Kidney (tissue), 14 donors: Measurements from ENCODE around the gene SCN10A. TPM values are rescaled to one million over a fixed set of nuclear protein-coding genes. Genes with fewer than 3 reads are reported as not detected.

Experiments used
- DNase-seq, 5 donors: peaks; one replicate each; pipeline ENCODE4 v3.0.0-alpha.2; 2013 to 2020
- FAIRE-seq: peaks from 2 replicates; lab custom pipeline; 2012; peaks lifted over from hg19 to GRCh38; lab: Jason Lieb, UNC
- H3K27ac ChIP-seq, 2 donors: one replicate each; pipeline ENCODE4 v1.7.0; 2013; ENCODE audit warnings: low read depth in 2 of 2, low read length in 2 of 2, inconsistent platforms in 1 of 2
- H3K27me3 ChIP-seq: one replicate; pipeline ENCODE4 v1.7.1; 2013; ENCODE audit warnings: low read length, inconsistent platforms; ENCODE audit not compliant: control insufficient read depth, insufficient read depth
- H3K36me3 ChIP-seq, 3 donors: one replicate each; pipeline versions ENCODE4 v1.7.0 to v1.7.1; 2013; ENCODE audit warnings: low read length in 3 of 3, control low read depth in 1 of 3, inconsistent platforms in 1 of 3; ENCODE audit not compliant: insufficient read depth in 3 of 3, control insufficient read depth in 2 of 3
- H3K4me1 ChIP-seq, 3 donors: one replicate each; pipeline versions ENCODE4 v1.7.0 to v1.7.1; 2013; ENCODE audit warnings: low read length in 3 of 3, inconsistent platforms in 1 of 3, low read depth in 1 of 3; ENCODE audit not compliant: control insufficient read depth in 2 of 3, insufficient read depth in 2 of 3
- H3K4me3 ChIP-seq, 3 donors: one replicate each; pipeline versions ENCODE4 v1.7.0 to v1.8.1; 2013; ENCODE audit warnings: low read length in 3 of 3, control low read depth in 1 of 3, inconsistent platforms in 1 of 3
- H3K9ac ChIP-seq, 3 donors: one replicate each; pipeline versions ENCODE4 v1.7.0 to v1.7.1; 2013; ENCODE audit warnings: low read length in 3 of 3, control low read depth in 1 of 3, inconsistent platforms in 1 of 3
- H3K9me3 ChIP-seq, 3 donors: one replicate each; pipeline versions ENCODE4 v1.7.0 to v1.7.1; 2013; ENCODE audit warnings: low read length in 3 of 3, control low read depth in 1 of 3, inconsistent platforms in 1 of 3; ENCODE audit not compliant: control insufficient read depth in 2 of 3, insufficient read depth in 1 of 3
- CTCF ChIP-seq: IDR thresholded peaks from 3 replicates; pipeline ENCODE4 v1.5.1; 2012; ENCODE audit warnings: mild to moderate bottlenecking, moderate library complexity, borderline replicate concordance; ENCODE audit not compliant: insufficient read depth; ENCODE audit errors: extremely low read depth
- intact Hi-C: fragments of 100-400 bp; cut with DNase I; formaldehyde crosslinking; loops from one replicate; pipeline ENCODE4 v1.11.1; 2022
- polyA plus RNA-seq: library from polyadenylated mRNA; stranded (reverse); fragments of 350-450 nt; fragmentation: Illumina TruSeq; extraction: RNeasy Lipid Tissue Mini Kit (QIAGEN cat#74804); gene quantifications from one replicate; pipeline ENCODE4 v1.2.3, GENCODE V29; 2014; ENCODE audit warnings: low read depth, low replicate concordance; ENCODE audit not compliant: insufficient read depth
- total RNA-seq: library from RNA; stranded (reverse); fragmentation: NEBNext Ultra II Directional; extraction: Animal tissue kit (Norgen Biotek cat#: 25700); gene quantifications from one replicate; pipeline ENCODE4 v1.2.1, GENCODE V29; 2021
- donor health status: control.
- donor health status: control.
- donor health status: control.
- donor health status: control.
- donor health status: control.
- donor health status: DM: yes; HTN: yes; CAD: no.
- donor health status: Normal renal cell carcinoma (clear cell type).

Gene SCN10A
- total and polyA plus RNA-seq, 2 donors from 2014 or later: not detected

- no peaks in the 10 kb centered on the region for H3K4me1 ChIP-seq
- no peak for TF ChIP-seq CTCF
- H3K27ac ChIP-seq: no peak overlapping the region
- no peaks in the 10 kb centered on the region for H3K27me3 ChIP-seq
- no peak overlapping the region for H3K9ac ChIP-seq
- no peaks in the 10 kb centered on the region for H3K9me3 ChIP-seq
- FAIRE-seq: no peak
- H3K4me3 ChIP-seq: no peak overlapping the region
- intact Hi-C loops: no loop called here
- no peaks in the 10 kb centered on the region for H3K36me3 ChIP-seq
- DNase-seq: no peak
These were observed 98.4 kb downstream of the SCN10A start for GRCh38 chr3:38717355-38718240.

GRCh38 chr3:38713121-38713520 is 102.9 kb downstream of the SCN10A start:
- Histone ChIP-seq H3K27ac (no peak overlapping the region), H3K4me3 (no peak overlapping the region), H3K36me3 (no peaks in the 10 kb centered on the region), H3K4me1 (no peaks in the 10 kb centered on the region), H3K9ac (no peak overlapping the region), H3K9me3 (no peaks in the 10 kb centered on the region), H3K27me3 (no peaks in the 10 kb centered on the region)
- intact Hi-C loops: no loop called here
- TF ChIP-seq CTCF: no peak
- FAIRE-seq (no peak), DNase-seq (no peak)

DNA sequence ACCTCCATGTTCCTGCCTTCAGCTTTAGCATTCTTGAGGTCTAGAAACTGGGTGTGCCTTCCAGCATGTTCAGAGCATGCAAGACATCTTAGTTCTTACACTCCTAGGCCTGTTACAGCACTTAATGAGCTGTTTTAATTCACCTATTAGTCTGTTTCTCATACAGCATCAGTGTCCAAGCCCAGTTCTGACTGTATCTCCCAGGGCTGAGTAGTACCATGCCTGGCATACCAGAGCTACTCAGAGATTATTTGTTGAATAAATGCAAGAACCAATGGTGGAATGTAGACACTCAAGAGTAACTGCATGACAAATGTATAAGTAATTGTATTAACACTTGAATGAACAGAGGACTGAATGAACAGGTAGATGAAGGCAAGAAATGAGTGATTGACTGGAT is 104.7 kb downstream of the SCN10A start:
- no peaks in the 10 kb centered on the region for H3K4me1 ChIP-seq
- H3K9ac ChIP-seq: no peak overlapping the region
- H3K36me3 ChIP-seq: no peaks in the 10 kb centered on the region
- no peaks in the 10 kb centered on the region for H3K9me3 ChIP-seq
- TF ChIP-seq CTCF: no peak
- no peak overlapping the region for H3K4me3 ChIP-seq
- FAIRE-seq: no peak
- H3K27ac ChIP-seq: no peak overlapping the region
- DNase-seq: no peak
- intact Hi-C loops: no loop called here
- H3K27me3 ChIP-seq: no peaks in the 10 kb centered on the region

GRCh38 chr3:38707730-38708129 is 108.3 kb downstream of the SCN10A start:
- H3K36me3 ChIP-seq: no peaks in the 10 kb centered on the region
- no peaks in the 10 kb centered on the region for H3K9me3 ChIP-seq
- no peaks in the 10 kb centered on the region for H3K4me1 ChIP-seq
- no peaks in the 10 kb centered on the region for H3K27me3 ChIP-seq
- no peak overlapping the region for H3K27ac ChIP-seq
- TF ChIP-seq CTCF: no peak
- DNase-seq: no peak
- FAIRE-seq: no peak
- no peak overlapping the region for H3K4me3 ChIP-seq
- intact Hi-C loops: no loop called here
- H3K9ac ChIP-seq: no peak overlapping the region
